ENCODE data around the gene PERP.

DNA sequence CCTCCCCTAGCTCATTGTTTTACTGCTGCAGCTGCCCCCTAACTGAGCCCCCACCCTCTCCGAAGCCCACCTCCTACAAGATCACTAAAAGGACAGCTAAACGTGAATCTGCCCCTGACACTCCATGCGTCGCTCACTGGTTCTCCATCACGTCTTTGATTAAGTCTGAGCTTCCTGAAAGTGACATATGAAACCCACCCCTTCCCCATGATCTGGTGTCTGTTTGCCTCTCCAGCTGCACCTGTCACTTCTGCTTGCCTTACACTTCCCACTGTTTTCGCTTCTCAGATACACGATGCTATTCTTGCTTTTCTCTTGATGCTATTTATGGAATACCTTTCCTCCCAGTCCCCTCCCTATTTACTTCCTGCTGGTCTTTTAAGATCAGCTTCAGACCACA, 8.0 kb upstream of the PERP start:
- TF ChIP-seq, protein P1, sequence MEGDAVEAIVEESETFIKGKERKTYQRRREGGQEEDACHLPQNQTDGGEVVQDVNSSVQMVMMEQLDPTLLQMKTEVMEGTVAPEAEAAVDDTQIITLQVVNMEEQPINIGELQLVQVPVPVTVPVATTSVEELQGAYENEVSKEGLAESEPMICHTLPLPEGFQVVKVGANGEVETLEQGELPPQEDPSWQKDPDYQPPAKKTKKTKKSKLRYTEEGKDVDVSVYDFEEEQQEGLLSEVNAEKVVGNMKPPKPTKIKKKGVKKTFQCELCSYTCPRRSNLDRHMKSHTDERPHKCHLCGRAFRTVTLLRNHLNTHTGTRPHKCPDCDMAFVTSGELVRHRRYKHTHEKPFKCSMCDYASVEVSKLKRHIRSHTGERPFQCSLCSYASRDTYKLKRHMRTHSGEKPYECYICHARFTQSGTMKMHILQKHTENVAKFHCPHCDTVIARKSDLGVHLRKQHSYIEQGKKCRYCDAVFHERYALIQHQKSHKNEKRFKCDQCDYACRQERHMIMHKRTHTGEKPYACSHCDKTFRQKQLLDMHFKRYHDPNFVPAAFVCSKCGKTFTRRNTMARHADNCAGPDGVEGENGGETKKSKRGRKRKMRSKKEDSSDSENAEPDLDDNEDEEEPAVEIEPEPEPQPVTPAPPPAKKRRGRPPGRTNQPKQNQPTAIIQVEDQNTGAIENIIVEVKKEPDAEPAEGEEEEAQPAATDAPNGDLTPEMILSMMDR (IDR thresholded peaks at IDR 0.05), result no peak
- TF ChIP-seq POLR2A (IDR thresholded peaks at IDR 0.05) (no peak), POLR2AphosphoS5 (IDR thresholded peaks at IDR 0.05; ENCODE audit: insufficient read depth in 1 of 2, low read depth in 1 of 2) (no peak)

Data from vagina (tissue), 2 donors.